WTC11 (cell line): Measurements from ENCODE around the gene LMBR1. TPM values are rescaled to one million over a fixed set of nuclear protein-coding genes. Genes with fewer than 3 reads are reported as not detected.

ENCODE experiments used
- ATAC-seq: fragments of 200-7000 bp; cut with Tn5 transposase; 2 replicates; pipeline ENCODE4 v1.10.0; 2021; ENCODE audit warnings: mild to moderate bottlenecking, moderate library complexity
- CTCF ChIA-PET: fragments of 300-600 bp; sonication (Branson Sonifier 250); formaldehyde crosslinking; loops from one replicate; lab custom pipeline; 2021; ENCODE audit warnings: antibody characterized with exemption; lab: Charles Lee
- POLR2A ChIA-PET: fragments of 350-600 bp; sonication (Branson Sonifier 250); formaldehyde crosslinking; loops from one replicate; lab custom pipeline; 2021; ENCODE audit warnings: antibody characterized with exemption; lab: Charles Lee
- DNase-seq: peaks from one replicate; pipeline ENCODE4 v3.0.0; 2021; ENCODE audit warnings: low spot score
- H3K27ac Mint-ChIP-seq: 2 replicates; pipeline ENCODE4 v1.8.0; 2021; ENCODE audit warnings: mixed read lengths
- H3K27me3 Mint-ChIP-seq: 2 replicates; pipeline ENCODE4 v1.8.0; 2021; ENCODE audit warnings: low read depth, mild to moderate bottlenecking, moderate library complexity, mixed read lengths
- H3K36me3 Mint-ChIP-seq: 2 replicates; pipeline ENCODE4 v1.8.0; 2021; ENCODE audit warnings: mixed read lengths
- H3K4me1 Mint-ChIP-seq: 2 replicates; pipeline ENCODE4 v1.8.0; 2022; ENCODE audit warnings: mixed read lengths
- H3K4me3 Mint-ChIP-seq: 2 replicates; pipeline ENCODE4 v1.8.0; 2021; ENCODE audit warnings: mild to moderate bottlenecking, moderate library complexity, mixed read lengths
- H3K9me3 Mint-ChIP-seq: 2 replicates; pipeline ENCODE4 v1.8.0; 2021; ENCODE audit warnings: mixed read lengths
- E2F4 ChIP-seq: sonication (generic); formaldehyde crosslinking; IDR thresholded peaks from 2 replicates; pipeline ENCODE4 v1.8.1; 2022; ENCODE audit warnings: low read depth, mild to moderate bottlenecking, moderate library complexity, missing genetic modification reagents, borderline replicate concordance
- ETV6 ChIP-seq: sonication (generic); formaldehyde crosslinking; IDR thresholded peaks from 2 replicates; pipeline ENCODE4 v1.8.1; 2022; ENCODE audit warnings: mild to moderate bottlenecking, missing genetic modification reagents
- FOXP4 ChIP-seq: sonication (generic); formaldehyde crosslinking; IDR thresholded peaks from 2 replicates; pipeline ENCODE4 v1.8.0; 2022; ENCODE audit warnings: mild to moderate bottlenecking, missing genetic modification reagents
- KAT7 ChIP-seq: sonication (generic); formaldehyde crosslinking; IDR thresholded peaks from 2 replicates; pipeline ENCODE4 v1.8.1; 2023; ENCODE audit warnings: missing genetic modification reagents, mild to moderate bottlenecking, borderline replicate concordance
- OVOL2 ChIP-seq: fragments of 250-450 bp; sonication (Bioruptor Pico); IDR thresholded peaks from 2 replicates; pipeline ENCODE4 v1.9.0; 2021; ENCODE audit warnings: mild to moderate bottlenecking, borderline replicate concordance
- PREB ChIP-seq: sonication (generic); formaldehyde crosslinking; IDR thresholded peaks from 2 replicates; pipeline ENCODE4 v1.8.1; 2022; ENCODE audit warnings: mild to moderate bottlenecking, missing genetic modification reagents, moderate library complexity, borderline replicate concordance
- SMAD3 ChIP-seq: sonication (generic); formaldehyde crosslinking; IDR thresholded peaks from 2 replicates; pipeline ENCODE4 v1.8.0; 2022; ENCODE audit warnings: missing genetic modification reagents, mild to moderate bottlenecking, borderline replicate concordance
- SMAD4 ChIP-seq: sonication (generic); formaldehyde crosslinking; IDR thresholded peaks from 2 replicates; pipeline ENCODE4 v1.8.0; 2022; ENCODE audit warnings: mild to moderate bottlenecking, missing genetic modification reagents
- STAT6 ChIP-seq: sonication (generic); formaldehyde crosslinking; conservative IDR thresholded peaks from 2 replicates; pipeline ENCODE4 v1.8.1; 2023; ENCODE audit warnings: mild to moderate bottlenecking, low read depth, missing genetic modification reagents, moderate library complexity
- TCF7 ChIP-seq: sonication (generic); formaldehyde crosslinking; IDR thresholded peaks from 2 replicates; pipeline ENCODE4 v1.8.0; 2022; ENCODE audit warnings: mild to moderate bottlenecking, low read depth, missing genetic modification reagents, moderate library complexity
- ZNF219 ChIP-seq: sonication (generic); formaldehyde crosslinking; IDR thresholded peaks from 2 replicates; pipeline ENCODE4 v1.8.0; 2023; ENCODE audit warnings: missing genetic modification reagents, mild to moderate bottlenecking, borderline replicate concordance
- ZNF396 ChIP-seq: fragments of 250-450 bp; sonication (Bioruptor Pico); IDR thresholded peaks from 2 replicates; pipeline ENCODE4 v1.8.0; 2021; ENCODE audit warnings: mild to moderate bottlenecking, moderate library complexity, borderline replicate concordance
- ZNF512 ChIP-seq: sonication (generic); formaldehyde crosslinking; IDR thresholded peaks from 2 replicates; pipeline ENCODE4 v1.8.1; 2022; ENCODE audit warnings: missing genetic modification reagents, borderline replicate concordance
- ZSCAN18 ChIP-seq: fragments of 250-450 bp; sonication (Bioruptor Pico); IDR thresholded peaks from 2 replicates; pipeline ENCODE4 v2.1.2; 2022; ENCODE audit warnings: mild to moderate bottlenecking, moderate library complexity
- total RNA-seq: library from RNA; stranded (reverse); gene quantifications from 3 replicates; pipeline ENCODE4 v1.2.3, GENCODE V29; 2021

Gene LMBR1
- total RNA-seq, 1 experiment from 2014 or later = 55.6 TPM

GRCh38 chr7:156680281-156680680 is 212.7 kb downstream of the LMBR1 start:
- POLR2A ChIA-PET = no interaction called here
- H3K27ac Mint-ChIP-seq = no peak overlapping the region
- no peaks in the 10 kb centered on the region for H3K27me3 Mint-ChIP-seq
- no peak for DNase-seq
- CTCF ChIA-PET = no interaction called here
- TF ChIP-seq SMAD3 (CRISPR knock-in tag) = no peak
- TF ChIP-seq PREB (CRISPR knock-in tag) = no peak
- no peak for TF ChIP-seq ZSCAN18 (CRISPR knock-in tag)
- TF ChIP-seq TCF7 (CRISPR knock-in tag) = no peak
- no peak for TF ChIP-seq ZNF219 (CRISPR knock-in tag)
- no peaks in the 10 kb centered on the region for H3K9me3 Mint-ChIP-seq
- H3K4me1 Mint-ChIP-seq = peaks cover 3% of the 10 kb centered on the region; the same call in 1 of the 2 replicates
- no peak overlapping the region for H3K4me3 Mint-ChIP-seq
- peaks cover 11% of the 10 kb centered on the region; the same call in 1 of the 2 replicates for H3K36me3 Mint-ChIP-seq
- ATAC-seq = no peak

GRCh38 chr7:156677374-156678054 is 215.5 kb downstream of the LMBR1 start:
- Mint-ChIP-seq H3K27me3 (no peaks in the 10 kb centered on the region), H3K9me3 (no peaks in the 10 kb centered on the region), H3K27ac (peak overlapping the region; percentile 20; the same call in 1 of the 2 replicates), H3K4me1 (peaks cover 16% of the 10 kb centered on the region), H3K4me3 (no peak overlapping the region), H3K36me3 (peaks cover 13% of the 10 kb centered on the region; the same call in 1 of the 2 replicates)
- TF ChIP-seq E2F4 (no peak), ZNF396 (CRISPR knock-in tag) (no peak), ZNF512 (CRISPR knock-in tag) (no peak), KAT7 (CRISPR knock-in tag) (no peak)
- CTCF ChIA-PET = interaction anchor here (0.6 kb wide), 1 partner anchor 63 kb away, joined by 3 read pairs; no protein-coding TSS in a partner anchor
- POLR2A ChIA-PET = no interaction called here
- ATAC-seq = no peak
- DNase-seq = no peak

- POLR2A ChIA-PET = no interaction called here
Measured at GRCh38 chr7:156676263-156676662, 216.7 kb downstream of the LMBR1 start.

More at GRCh38 chr7:156676263-156676662, 216.7 kb downstream of the LMBR1 start:
- H3K27ac Mint-ChIP-seq = no peak overlapping the region
- TF ChIP-seq TCF7 (CRISPR knock-in tag) = no peak
- TF ChIP-seq OVOL2 = no peak
- TF ChIP-seq FOXP4 = no peak
- TF ChIP-seq STAT6 (CRISPR knock-in tag) = no peak
- TF ChIP-seq SMAD4 (CRISPR knock-in tag) = no peak
- TF ChIP-seq ETV6 = no peak
- TF ChIP-seq, all 79 proteins: peak for 0
- ATAC-seq = no peak
- CTCF ChIA-PET = interaction anchor here (1.5 kb wide), 1 partner anchor 77 kb away, joined by 4 read pairs; no protein-coding TSS in a partner anchor
- no peak for DNase-seq
- H3K27me3 Mint-ChIP-seq = no peaks in the 10 kb centered on the region
- peaks cover 16% of the 10 kb centered on the region for H3K4me1 Mint-ChIP-seq
- no peak overlapping the region for H3K4me3 Mint-ChIP-seq
- peaks cover 13% of the 10 kb centered on the region; the same call in 1 of the 2 replicates for H3K36me3 Mint-ChIP-seq
- H3K9me3 Mint-ChIP-seq = no peaks in the 10 kb centered on the region
